Adrenal gland (tissue), 12 donors: ENCODE results near the gene PRR18. TPM values are rescaled to one million over a fixed set of nuclear protein-coding genes. Genes with fewer than 3 reads are reported as not detected.

Source experiments
- polyA plus RNA-seq, 3 donors: library from polyadenylated mRNA; stranded (reverse); fragments of 200-250 nt in 2 of 3; fragments of 350-450 nt in 1 of 3; fragmentation: Illumina TruSeq in 1 of 3; extraction: RNeasy Lipid Tissue Mini Kit (QIAGEN cat#74804) in 1 of 3; gene quantifications; one replicate each; pipeline ENCODE4 v1.2.3, GENCODE V29; 2013 to 2014
- total RNA-seq, 9 donors: library from RNA; depleted of rRNA in 4 of 9; stranded (reverse); fragments of >200 nt in 4 of 9; fragments of 120-200 nt in 1 of 9; fragmentation: NEBNext Ultra II Directional in 1 of 9; extraction: Animal tissue kit (Norgen Biotek cat#: 25700) in 1 of 9; gene quantifications; one replicate each; pipeline versions ENCODE4 v1.1.0 to v1.2.4, GENCODE V29; 2013 to 2023
- donor health status: healthy with polysubstance abuse.
- donor health status: Bipolar disorder and iron deficiency.
- donor health status: DM: yes; HTN: yes; CAD: no.
- donor health status: DM: no; HTN: no; CAD: no.
- donor health status: DM: no; HTN: no; CAD: no.
- donor health status: DM: yes; HTN: yes; CAD: no.

Gene PRR18
- total and polyA plus RNA-seq, 12 donors: 0.07 to 0.60 (median 0.07) TPM; not detected in 9

Other genes starting within 250 kb of the PRR18 start
- not detected for gene TBXT, start 140.5 kb downstream of the PRR18 start, total RNA-seq
- not detected for gene TBXT, start 140.5 kb downstream of the PRR18 start, polyA plus RNA-seq
- gene SFT2D1, start 34.2 kb upstream of the PRR18 start, total RNA-seq: 10 to 100 TPM; 32.6 to 68.0 (median 49.9) TPM
- gene SFT2D1, start 34.2 kb upstream of the PRR18 start, polyA plus RNA-seq: 10 to 100 TPM; 33.4 to 50.0 (median 40.1) TPM
- gene MPC1, start 74.5 kb upstream of the PRR18 start, total RNA-seq: 10 to 100 TPM; 22.8 to 70.3 (median 42.9) TPM
- gene MPC1, start 74.5 kb upstream of the PRR18 start, polyA plus RNA-seq: 10 to 100 TPM; 32.3 to 76.9 (median 55.6) TPM